Parathyroid adenoma (tissue), 2 donors: ENCODE data around the gene SPTBN2.

Source experiments
- H2AFZ ChIP-seq: fragments of 300-600 bp; sonication (generic); one replicate; pipeline ENCODE4 v1.7.0; 2017; ENCODE audit warnings: antibody characterized with exemption, mild to moderate bottlenecking
- H3K27ac ChIP-seq: fragments of 300-600 bp; sonication (generic); one replicate; pipeline ENCODE4 v1.7.0; 2017
- H3K27me3 ChIP-seq: fragments of 300-600 bp; sonication (generic); one replicate; pipeline ENCODE4 v1.7.0; 2017; ENCODE audit warnings: low read length; ENCODE audit not compliant: control insufficient read depth, insufficient read depth
- H3K36me3 ChIP-seq: fragments of 300-600 bp; sonication (generic); one replicate; pipeline ENCODE4 v1.7.0; 2017; ENCODE audit warnings: low read length; ENCODE audit not compliant: control insufficient read depth, insufficient read depth
- H3K4me1 ChIP-seq: fragments of 300-600 bp; sonication (generic); one replicate; pipeline ENCODE4 v1.7.0; 2017; ENCODE audit warnings: control low read depth
- H3K4me2 ChIP-seq: fragments of 300-600 bp; sonication (generic); one replicate; pipeline ENCODE4 v1.7.0; 2017; ENCODE audit warnings: low read length
- H3K4me3 ChIP-seq: fragments of 300-600 bp; sonication (generic); one replicate; pipeline ENCODE4 v1.7.0; 2017; ENCODE audit warnings: low read depth, low read length
- H3K79me2 ChIP-seq: fragments of 300-600 bp; sonication (generic); one replicate; pipeline ENCODE4 v1.7.0; 2017; ENCODE audit warnings: control low read depth
- H3K9ac ChIP-seq: fragments of 300-600 bp; sonication (generic); one replicate; pipeline ENCODE4 v1.7.0; 2017; ENCODE audit warnings: mild to moderate bottlenecking
- H3K9me3 ChIP-seq: fragments of 300-600 bp; sonication (generic); one replicate; pipeline ENCODE4 v1.7.0; 2017; ENCODE audit warnings: low read length; ENCODE audit not compliant: control insufficient read depth
- TF ChIP-seq, protein P1 (sequence below): fragments of 300-600 bp; sonication (generic); IDR thresholded peaks from one replicate; pipeline ENCODE4 v1.7.0; 2017; ENCODE audit warnings: antibody characterized with exemption, mild to moderate bottlenecking
- donor health status: primary hyperparathyroidism.

The SPTBN2 gene

DNA sequence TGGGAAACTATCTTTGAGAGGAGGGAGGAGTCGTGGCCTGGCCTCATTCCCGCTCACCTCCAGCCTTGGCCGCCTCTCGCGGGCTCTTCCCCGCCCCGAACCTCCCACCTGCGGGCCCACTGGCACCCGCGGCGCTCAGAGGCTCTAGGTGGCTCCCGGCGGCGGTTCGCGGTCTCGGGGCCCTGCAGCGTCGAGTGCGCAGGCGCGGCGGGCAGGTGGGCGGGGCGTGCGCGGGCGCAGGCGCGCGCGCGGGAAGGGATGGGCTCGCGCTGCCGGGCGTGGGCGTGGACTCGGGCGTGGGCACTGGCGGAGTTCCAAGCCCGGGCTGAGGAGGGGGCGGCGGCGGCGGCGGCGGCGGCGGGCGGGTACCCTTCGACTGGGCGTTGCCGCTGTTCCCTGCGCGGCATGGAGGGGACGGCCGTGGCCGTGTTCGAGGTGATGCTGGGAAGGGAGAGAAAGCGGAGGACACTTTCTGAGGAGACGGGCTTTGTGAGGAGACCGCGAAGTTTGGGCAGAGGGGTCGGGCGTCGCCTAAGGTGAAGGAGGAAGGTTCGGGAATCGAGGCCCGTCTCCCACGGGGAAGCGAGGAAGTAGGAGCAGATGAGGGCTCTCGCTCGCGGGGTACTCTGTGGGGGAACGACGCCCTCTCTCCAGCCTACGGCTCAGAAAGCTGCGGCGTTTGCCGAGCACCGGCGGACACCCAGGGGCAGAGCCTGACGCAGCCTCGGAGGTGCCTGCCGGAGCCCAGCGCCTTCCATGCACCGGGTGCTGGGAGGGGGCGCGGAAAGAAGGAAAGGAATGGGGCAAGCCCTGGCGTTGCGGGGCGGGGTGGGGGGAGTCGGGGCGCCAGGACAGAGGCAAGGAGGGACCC is 15.7 kb upstream of the SPTBN2 start:
- peak overlapping the region; percentile 74 for H3K27ac ChIP-seq
- no peaks in the 10 kb centered on the region for H3K9me3 ChIP-seq
- peak overlapping the region; percentile 86 for H3K4me2 ChIP-seq
- TF ChIP-seq, protein P1, sequence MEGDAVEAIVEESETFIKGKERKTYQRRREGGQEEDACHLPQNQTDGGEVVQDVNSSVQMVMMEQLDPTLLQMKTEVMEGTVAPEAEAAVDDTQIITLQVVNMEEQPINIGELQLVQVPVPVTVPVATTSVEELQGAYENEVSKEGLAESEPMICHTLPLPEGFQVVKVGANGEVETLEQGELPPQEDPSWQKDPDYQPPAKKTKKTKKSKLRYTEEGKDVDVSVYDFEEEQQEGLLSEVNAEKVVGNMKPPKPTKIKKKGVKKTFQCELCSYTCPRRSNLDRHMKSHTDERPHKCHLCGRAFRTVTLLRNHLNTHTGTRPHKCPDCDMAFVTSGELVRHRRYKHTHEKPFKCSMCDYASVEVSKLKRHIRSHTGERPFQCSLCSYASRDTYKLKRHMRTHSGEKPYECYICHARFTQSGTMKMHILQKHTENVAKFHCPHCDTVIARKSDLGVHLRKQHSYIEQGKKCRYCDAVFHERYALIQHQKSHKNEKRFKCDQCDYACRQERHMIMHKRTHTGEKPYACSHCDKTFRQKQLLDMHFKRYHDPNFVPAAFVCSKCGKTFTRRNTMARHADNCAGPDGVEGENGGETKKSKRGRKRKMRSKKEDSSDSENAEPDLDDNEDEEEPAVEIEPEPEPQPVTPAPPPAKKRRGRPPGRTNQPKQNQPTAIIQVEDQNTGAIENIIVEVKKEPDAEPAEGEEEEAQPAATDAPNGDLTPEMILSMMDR: no peak
- H3K79me2 ChIP-seq: no peaks in the 10 kb centered on the region
- peak overlapping the region; percentile 92 for H2AFZ ChIP-seq
- H3K27me3 ChIP-seq: no peaks in the 10 kb centered on the region
- H3K9ac ChIP-seq: peak overlapping the region; percentile 53
- peak overlapping the region; percentile 70 for H3K4me3 ChIP-seq
- no peaks in the 10 kb centered on the region for H3K4me1 ChIP-seq
- H3K36me3 ChIP-seq: no peaks in the 10 kb centered on the region

DNA sequence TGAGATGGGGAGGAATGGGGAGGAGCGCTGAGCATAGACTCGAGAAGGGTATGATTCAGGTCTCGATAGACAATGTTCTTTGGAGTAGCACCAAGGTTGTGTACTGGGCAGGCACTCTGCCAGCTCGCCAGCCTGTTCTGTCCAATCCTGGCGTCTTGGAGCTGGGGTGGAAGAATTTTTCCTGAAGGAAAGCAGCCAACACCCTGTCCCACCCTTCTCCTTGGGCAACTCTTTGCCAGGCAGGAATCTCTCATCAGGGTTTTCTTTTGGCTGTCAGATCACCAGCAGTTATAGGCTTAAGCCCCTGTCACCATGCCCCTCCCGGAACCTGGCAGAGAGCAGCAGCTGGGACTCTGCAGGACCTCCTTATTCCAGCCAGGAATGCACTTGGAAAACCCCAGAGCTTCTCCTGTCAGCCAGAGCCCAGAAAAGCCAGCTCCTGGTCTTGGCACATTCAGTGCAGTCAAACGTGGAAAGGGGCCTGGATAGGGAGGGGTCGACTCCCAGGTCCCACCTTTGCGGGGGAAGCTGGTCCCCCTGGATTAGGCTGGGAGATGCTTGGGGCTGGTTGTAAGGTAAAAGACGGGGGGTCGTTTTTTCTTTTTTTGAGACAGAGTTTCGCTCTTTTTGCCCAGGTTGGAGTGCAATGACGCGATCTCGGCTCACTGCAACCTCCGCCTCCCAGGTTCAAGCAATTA is 14.4 kb upstream of the SPTBN2 start:
- no peak overlapping the region for H3K4me2 ChIP-seq
- TF ChIP-seq, protein P1: no peak
- no peaks in the 10 kb centered on the region for H3K79me2 ChIP-seq
- H3K4me1 ChIP-seq: no peaks in the 10 kb centered on the region
- H2AFZ ChIP-seq: no peak overlapping the region
- H3K9me3 ChIP-seq: no peaks in the 10 kb centered on the region
- H3K9ac ChIP-seq: no peak overlapping the region
- no peaks in the 10 kb centered on the region for H3K36me3 ChIP-seq
- no peak overlapping the region for H3K27ac ChIP-seq
- H3K27me3 ChIP-seq: no peaks in the 10 kb centered on the region
- H3K4me3 ChIP-seq: no peak overlapping the region

DNA sequence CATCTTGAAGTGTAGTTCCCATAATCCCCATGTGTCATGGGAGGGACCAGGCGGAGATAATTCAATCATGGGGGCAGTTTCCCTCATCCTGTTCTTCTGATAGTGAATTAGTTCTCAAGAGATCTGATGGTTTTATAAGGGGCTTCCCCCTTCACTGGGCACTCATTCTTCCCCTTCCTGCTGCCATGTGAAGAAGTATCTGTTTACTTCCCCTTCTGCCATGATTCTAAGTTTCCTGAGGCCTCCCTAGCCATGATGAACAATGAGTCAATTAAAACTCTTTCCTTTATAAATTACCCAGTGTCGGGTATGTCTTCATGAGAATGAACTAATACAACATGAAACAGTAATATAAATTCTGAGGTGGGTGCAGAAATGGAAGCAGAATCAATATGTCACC is 12.1 kb upstream of the SPTBN2 start:
- H3K9me3 ChIP-seq: no peaks in the 10 kb centered on the region
- no peak overlapping the region for H3K4me3 ChIP-seq
- no peaks in the 10 kb centered on the region for H3K4me1 ChIP-seq
- no peaks in the 10 kb centered on the region for H3K36me3 ChIP-seq
- H3K4me2 ChIP-seq: no peak overlapping the region
- H3K27me3 ChIP-seq: no peaks in the 10 kb centered on the region
- TF ChIP-seq, protein P1: no peak
- no peaks in the 10 kb centered on the region for H3K79me2 ChIP-seq
- no peak overlapping the region for H3K27ac ChIP-seq
- no peak overlapping the region for H2AFZ ChIP-seq
- no peak overlapping the region for H3K9ac ChIP-seq

DNA sequence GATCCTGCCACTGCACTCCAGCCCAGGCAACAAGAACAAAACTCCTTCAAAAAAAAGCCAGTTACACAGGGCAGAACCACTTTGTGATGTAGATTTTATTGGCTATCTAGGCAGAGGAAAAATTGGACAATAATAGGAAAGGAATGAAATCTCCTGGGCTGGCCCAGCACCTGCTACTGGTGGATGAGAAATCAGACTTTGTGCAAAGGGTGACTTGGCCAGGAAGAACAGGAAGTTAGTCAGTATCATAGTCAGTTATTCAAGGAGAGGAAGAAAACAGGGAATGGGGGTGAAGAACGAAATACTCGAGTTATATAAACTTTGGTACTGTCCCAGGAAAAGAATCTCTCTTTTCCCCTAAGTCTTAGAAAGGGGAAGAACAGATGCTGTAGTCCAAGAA is 11.0 kb upstream of the SPTBN2 start:
- Histone ChIP-seq H2AFZ (no peak overlapping the region), H3K4me3 (no peak overlapping the region), H3K9me3 (no peaks in the 10 kb centered on the region), H3K4me2 (no peak overlapping the region), H3K27ac (no peak overlapping the region), H3K9ac (no peak overlapping the region), H3K4me1 (no peaks in the 10 kb centered on the region), H3K27me3 (no peaks in the 10 kb centered on the region), H3K79me2 (no peaks in the 10 kb centered on the region), H3K36me3 (no peaks in the 10 kb centered on the region)
- TF ChIP-seq, protein P1: no peak
